ENCODE data around the gene CDH1. TPM values are rescaled to one million over a fixed set of nuclear protein-coding genes. Genes with fewer than 3 reads are reported as not detected.

The CDH1 gene
- polyA plus RNA-seq, 1 of the 3 experiments (the other 2 are of a cell fraction): not detected

GRCh38 chr16:68695575-68695974 lies 41.5 kb upstream of the CDH1 start:
- H3K27ac ChIP-seq (ENCODE audit: low read depth in 2 of 2, low read length in 1 of 2): no peak overlapping the region
- no peaks in the 10 kb centered on the region for H3K9me3 ChIP-seq
- no peak for DNase-seq
- TF ChIP-seq TEAD4 (IDR thresholded peaks at IDR 0.05; ENCODE audit: borderline replicate concordance, insufficient read depth): no peak
- TF ChIP-seq RAD21 (IDR thresholded peaks at IDR 0.05; ENCODE audit: low read length): no peak
- no peak for TF ChIP-seq POLR2AphosphoS5 (IDR thresholded peaks at IDR 0.05; ENCODE audit: low read depth, low read length)
- no peak for TF ChIP-seq EZH2phosphoT487 (IDR thresholded peaks at IDR 0.05; ENCODE audit: borderline replicate concordance, low read depth)
- TF ChIP-seq ZBTB33 (IDR thresholded peaks at IDR 0.05; ENCODE audit: borderline replicate concordance, low read depth): no peak
- TF ChIP-seq FOXM1 (IDR thresholded peaks at IDR 0.05; ENCODE audit: low read depth): no peak
- TF ChIP-seq TCF12 (IDR thresholded peaks at IDR 0.05): no peak
- TF ChIP-seq, protein P1, sequence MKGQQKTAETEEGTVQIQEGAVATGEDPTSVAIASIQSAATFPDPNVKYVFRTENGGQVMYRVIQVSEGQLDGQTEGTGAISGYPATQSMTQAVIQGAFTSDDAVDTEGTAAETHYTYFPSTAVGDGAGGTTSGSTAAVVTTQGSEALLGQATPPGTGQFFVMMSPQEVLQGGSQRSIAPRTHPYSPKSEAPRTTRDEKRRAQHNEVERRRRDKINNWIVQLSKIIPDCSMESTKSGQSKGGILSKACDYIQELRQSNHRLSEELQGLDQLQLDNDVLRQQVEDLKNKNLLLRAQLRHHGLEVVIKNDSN (IDR thresholded peaks at IDR 0.05; ENCODE audit: borderline replicate concordance, low read depth): no peak
- TF ChIP-seq USF2 (IDR thresholded peaks at IDR 0.05; ENCODE audit: borderline replicate concordance, low read depth, low read length): no peak
- TF ChIP-seq CHD2 (IDR thresholded peaks at IDR 0.05; ENCODE audit: low read length, partially characterized antibody): no peak
- H3F3A ChIP-seq (replicated peaks; ENCODE audit: insufficient read depth): no peaks in the 10 kb centered on the region
- WGBS (ENCODE audit: low lambda C conversion rate): 73% methylated on average over 11 of the region's 11 CpGs
- H3K9ac ChIP-seq: no peak overlapping the region
- H3K36me3 ChIP-seq (replicated peaks in 1 of 2; ENCODE audit: control insufficient read depth in 1 of 2, insufficient read depth in 2 of 2, low read length in 1 of 2): no peaks in the 10 kb centered on the region
- no peaks in the 10 kb centered on the region for H4K20me1 ChIP-seq (ENCODE audit: insufficient read depth)
- no peaks in the 10 kb centered on the region for H3K4me1 ChIP-seq (ENCODE audit: control insufficient read depth in 1 of 2, insufficient read depth in 2 of 2, low read depth in 1 of 2, low read length in 1 of 2)
- H3K27me3 ChIP-seq (ENCODE audit: insufficient read depth): no peaks in the 10 kb centered on the region
- no peaks in the 10 kb centered on the region for H3K79me2 ChIP-seq (ENCODE audit: insufficient read depth)
- H3K4me3 ChIP-seq (ENCODE audit: low read depth in 2 of 2, low read length in 1 of 2): no peak overlapping the region
- ChIA-PET CTCF (no interaction called here), POLR2A (no interaction called here)
- no peak overlapping the region for H3K4me2 ChIP-seq
- no peak overlapping the region for H2AFZ ChIP-seq (ENCODE audit: low read depth)
- H3K9me2 ChIP-seq: no peaks in the 10 kb centered on the region

DNA sequence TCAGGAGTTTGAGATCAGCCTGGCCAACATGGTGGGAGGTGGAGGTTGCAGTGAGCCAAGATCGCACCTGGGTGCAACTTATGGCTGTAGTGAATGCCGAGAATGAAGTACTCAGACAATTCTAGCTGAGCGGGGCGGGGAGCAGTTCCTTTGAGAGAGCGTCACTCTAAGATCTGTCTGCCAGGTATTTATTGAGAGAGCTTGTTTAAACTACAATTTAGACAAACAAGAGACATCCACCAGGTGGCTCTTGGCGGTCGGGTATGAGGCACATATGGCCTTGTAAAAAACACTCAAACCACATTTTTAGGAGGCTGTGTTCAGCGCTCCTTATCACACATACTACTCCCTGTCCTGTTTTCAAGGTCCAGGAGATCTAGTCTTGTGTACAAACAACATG lies 40.6 kb upstream of the CDH1 start:
- Histone ChIP-seq H3K4me2 (no peak overlapping the region), H3K36me3 (replicated peaks in 1 of 2; ENCODE audit: control insufficient read depth in 1 of 2, insufficient read depth in 2 of 2, low read length in 1 of 2) (no peaks in the 10 kb centered on the region), H3K27ac (ENCODE audit: low read depth in 2 of 2, low read length in 1 of 2) (no peak overlapping the region), H2AFZ (ENCODE audit: low read depth) (no peak overlapping the region), H3K9ac (no peak overlapping the region), H3K9me3 (no peaks in the 10 kb centered on the region), H4K20me1 (ENCODE audit: insufficient read depth) (no peaks in the 10 kb centered on the region), H3K79me2 (ENCODE audit: insufficient read depth) (no peaks in the 10 kb centered on the region), H3K4me1 (ENCODE audit: control insufficient read depth in 1 of 2, insufficient read depth in 2 of 2, low read depth in 1 of 2, low read length in 1 of 2) (no peaks in the 10 kb centered on the region), H3K9me2 (no peaks in the 10 kb centered on the region), H3F3A (replicated peaks; ENCODE audit: insufficient read depth) (no peaks in the 10 kb centered on the region), H3K27me3 (ENCODE audit: insufficient read depth) (no peaks in the 10 kb centered on the region), H3K4me3 (ENCODE audit: low read depth in 2 of 2, low read length in 1 of 2) (no peak overlapping the region)
- no peak for TF ChIP-seq TEAD4 (IDR thresholded peaks at IDR 0.05; ENCODE audit: borderline replicate concordance, insufficient read depth)
- no peak for TF ChIP-seq FOXM1 (IDR thresholded peaks at IDR 0.05; ENCODE audit: low read depth)
- no peak for TF ChIP-seq ELF1 (IDR thresholded peaks at IDR 0.05)
- TF ChIP-seq TCF12 (IDR thresholded peaks at IDR 0.05): no peak
- TF ChIP-seq RCOR1 (IDR thresholded peaks at IDR 0.05; ENCODE audit: low read length): no peak
- TF ChIP-seq FOXJ3 (CRISPR knock-in tag; IDR thresholded peaks at IDR 0.05): no peak
- no peak for TF ChIP-seq GABPA (IDR thresholded peaks at IDR 0.05; ENCODE audit: low read depth)
- no peak for TF ChIP-seq SMC3 (IDR thresholded peaks at IDR 0.05; ENCODE audit: low read depth, low read length)
- TF ChIP-seq GATA2 (CRISPR knock-in tag; IDR thresholded peaks at IDR 0.05): no peak
- no peak for TF ChIP-seq ZBTB33 (IDR thresholded peaks at IDR 0.05; ENCODE audit: borderline replicate concordance, low read depth)
- TF ChIP-seq, protein P2, sequence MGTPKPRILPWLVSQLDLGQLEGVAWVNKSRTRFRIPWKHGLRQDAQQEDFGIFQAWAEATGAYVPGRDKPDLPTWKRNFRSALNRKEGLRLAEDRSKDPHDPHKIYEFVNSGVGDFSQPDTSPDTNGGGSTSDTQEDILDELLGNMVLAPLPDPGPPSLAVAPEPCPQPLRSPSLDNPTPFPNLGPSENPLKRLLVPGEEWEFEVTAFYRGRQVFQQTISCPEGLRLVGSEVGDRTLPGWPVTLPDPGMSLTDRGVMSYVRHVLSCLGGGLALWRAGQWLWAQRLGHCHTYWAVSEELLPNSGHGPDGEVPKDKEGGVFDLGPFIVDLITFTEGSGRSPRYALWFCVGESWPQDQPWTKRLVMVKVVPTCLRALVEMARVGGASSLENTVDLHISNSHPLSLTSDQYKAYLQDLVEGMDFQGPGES (IDR thresholded peaks at IDR 0.05; ENCODE audit: low read depth, low read length): no peak
- TF ChIP-seq CHD2 (IDR thresholded peaks at IDR 0.05; ENCODE audit: low read length, partially characterized antibody): no peak
- no peak for TF ChIP-seq MEF2A (IDR thresholded peaks at IDR 0.05; ENCODE audit: borderline replicate concordance, low read depth)
- TF ChIP-seq, protein P3, sequence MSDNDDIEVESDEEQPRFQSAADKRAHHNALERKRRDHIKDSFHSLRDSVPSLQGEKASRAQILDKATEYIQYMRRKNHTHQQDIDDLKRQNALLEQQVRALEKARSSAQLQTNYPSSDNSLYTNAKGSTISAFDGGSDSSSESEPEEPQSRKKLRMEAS (IDR thresholded peaks at IDR 0.05; ENCODE audit: low read depth): no peak
- TF ChIP-seq YY1 (IDR thresholded peaks at IDR 0.05; ENCODE audit: low read depth): no peak
- TF ChIP-seq POLR2AphosphoS5 (IDR thresholded peaks at IDR 0.05; ENCODE audit: low read depth, low read length): no peak
- TF ChIP-seq USF2 (IDR thresholded peaks at IDR 0.05; ENCODE audit: borderline replicate concordance, low read depth, low read length): no peak
- CTCF ChIA-PET: no interaction called here
- 69% methylated on average over 8 of the region's 8 CpGs for WGBS (ENCODE audit: low lambda C conversion rate)
- POLR2A ChIA-PET: no interaction called here
- no peak for DNase-seq

Measured in SK-N-SH (cell line).